Activated gamma-delta T cell treated with anti-CD3 and anti-CD28 coated beads, Interleukin-2, amount 50 U/mL, for 16 hours (primary cell): ENCODE data around the gene LDAH.

ENCODE experiments used
- DNase-seq: peaks from one replicate; pipeline ENCODE4 v3.0.0-alpha.2; 2020; ENCODE audit warnings: low read depth

The LDAH gene

GRCh38 chr2:20682167-20682920 lies 140.6 kb downstream of the LDAH start:
- no peak for DNase-seq

- DNase-seq = no peak
These were observed 142.0 kb downstream of the LDAH start for GRCh38 chr2:20680744-20681375.

- DNase-seq = no peak
These were observed 144.1 kb downstream of the LDAH start for GRCh38 chr2:20678780-20679179.

DNA sequence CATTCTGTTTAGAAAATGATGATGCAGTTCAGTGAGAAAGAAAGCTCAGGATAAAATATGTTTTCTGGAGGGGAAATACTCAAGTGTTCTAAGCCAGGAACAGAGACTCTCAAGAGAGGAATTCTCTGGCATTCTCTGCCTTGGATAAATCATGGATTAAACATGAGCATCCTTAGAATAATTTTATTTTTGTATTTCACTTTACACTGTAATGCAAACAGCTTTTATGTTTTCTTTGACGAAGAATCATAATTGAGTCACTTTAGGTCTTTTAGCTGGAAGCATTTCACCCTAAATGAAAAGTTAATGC lies 144.9 kb downstream of the LDAH start:
- no peak for DNase-seq

- DNase-seq = no peak
These were observed 145.4 kb downstream of the LDAH start for GRCh38 chr2:20677301-20678085.

GRCh38 chr2:20676353-20677215 lies 146.3 kb downstream of the LDAH start:
- DNase-seq = no peak

- no peak for DNase-seq
These were observed 147.1 kb downstream of the LDAH start for GRCh38 chr2:20675701-20676352.

- no peak for DNase-seq
These were observed 147.8 kb downstream of the LDAH start for GRCh38 chr2:20674974-20675679.

DNA sequence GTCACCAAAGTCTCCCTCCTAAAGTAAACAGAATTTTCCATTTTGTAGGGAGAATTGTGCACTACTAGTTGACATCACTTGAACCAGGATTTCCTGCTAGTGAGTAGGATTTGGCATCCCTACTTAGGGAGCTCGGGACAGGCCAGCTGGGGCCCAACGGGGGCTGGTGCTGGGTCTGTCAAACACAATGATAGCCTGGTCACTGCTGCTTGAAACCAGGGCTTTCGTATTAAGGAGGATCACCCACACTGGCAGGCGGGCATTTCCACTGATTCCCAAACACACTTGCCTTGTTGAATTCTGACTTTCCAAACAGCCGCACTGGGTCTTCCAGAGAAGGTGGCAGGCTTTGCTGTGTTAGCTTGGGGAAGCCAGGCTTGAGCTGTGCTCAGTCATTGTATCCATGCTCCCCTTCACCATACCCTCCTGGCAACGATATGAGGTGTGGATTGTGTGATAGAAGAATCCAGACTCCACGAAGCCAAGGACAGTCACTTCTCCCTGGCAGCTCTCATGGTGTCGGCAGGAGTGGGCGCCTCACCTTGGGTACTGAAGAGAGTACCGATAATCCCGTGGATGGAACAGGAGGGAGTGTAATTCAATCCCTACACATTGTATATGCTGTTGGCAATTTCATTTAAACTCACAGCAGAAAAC lies 148.5 kb downstream of the LDAH start:
- DNase-seq = no peak

- DNase-seq = no peak
These were observed 149.1 kb downstream of the LDAH start for GRCh38 chr2:20673686-20674308.

DNA sequence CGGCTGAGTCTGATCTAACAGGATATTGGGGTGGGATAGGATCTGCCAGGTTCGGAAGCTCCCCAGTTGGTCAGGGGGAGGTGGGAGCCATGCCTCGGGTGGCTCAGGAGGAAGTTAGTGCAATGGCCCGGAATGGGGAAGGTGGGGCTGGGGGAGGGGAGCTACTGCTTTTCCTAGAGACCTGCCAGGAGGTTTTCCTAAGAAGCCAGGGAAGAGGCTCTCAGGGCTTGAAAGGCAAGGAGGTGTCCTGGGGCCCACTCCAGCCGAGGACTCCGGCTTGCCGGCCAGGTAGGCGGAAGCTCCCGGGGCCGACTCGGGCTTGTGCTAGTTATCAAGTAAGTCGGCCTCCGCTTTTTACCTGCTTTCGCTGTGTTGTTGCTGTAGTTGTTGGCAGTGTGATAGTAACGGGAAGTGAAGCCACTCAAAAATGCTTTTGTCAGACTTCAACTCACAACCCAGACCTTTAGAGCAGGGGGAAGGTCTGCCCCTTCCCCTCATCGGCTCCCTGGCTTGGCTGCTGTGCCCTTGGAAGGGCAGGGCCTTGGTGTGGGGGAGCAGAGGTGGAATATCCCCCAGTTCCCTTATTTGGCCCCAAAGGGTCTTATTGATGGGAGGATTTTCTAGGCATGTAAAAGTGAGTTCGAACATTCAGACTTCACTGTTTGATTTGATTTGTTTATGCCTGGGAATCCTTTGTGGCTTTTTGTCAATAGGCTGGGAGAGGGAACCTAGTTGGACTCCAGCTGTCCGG lies 150.5 kb downstream of the LDAH start:
- no peak for DNase-seq

GRCh38 chr2:20671736-20672080 lies 151.2 kb downstream of the LDAH start:
- no peak for DNase-seq

DNA sequence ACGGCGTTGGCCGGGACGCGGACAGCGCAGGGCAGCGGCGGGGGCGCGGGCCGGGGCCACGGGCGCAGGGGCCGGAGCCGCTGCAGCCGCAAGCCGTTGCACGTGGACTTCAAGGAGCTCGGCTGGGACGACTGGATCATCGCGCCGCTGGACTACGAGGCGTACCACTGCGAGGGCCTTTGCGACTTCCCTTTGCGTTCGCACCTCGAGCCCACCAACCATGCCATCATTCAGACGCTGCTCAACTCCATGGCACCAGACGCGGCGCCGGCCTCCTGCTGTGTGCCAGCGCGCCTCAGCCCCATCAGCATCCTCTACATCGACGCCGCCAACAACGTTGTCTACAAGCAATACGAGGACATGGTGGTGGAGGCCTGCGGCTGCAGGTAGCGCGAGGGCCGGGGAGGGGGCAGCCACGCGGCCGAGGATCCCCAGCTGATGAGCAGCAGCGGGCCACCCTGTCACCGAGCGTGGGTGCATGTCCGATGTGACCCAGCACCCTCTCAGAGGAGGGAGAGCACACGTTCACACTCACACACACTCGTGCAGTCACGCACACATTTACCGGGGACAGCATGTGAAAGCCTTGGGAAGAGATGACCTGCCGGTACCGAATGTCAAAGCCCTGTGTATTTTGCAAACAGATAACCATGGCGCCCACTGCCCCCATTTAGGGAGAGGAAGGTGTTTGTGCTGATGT lies 151.7 kb downstream of the LDAH start:
- no peak for DNase-seq

DNA sequence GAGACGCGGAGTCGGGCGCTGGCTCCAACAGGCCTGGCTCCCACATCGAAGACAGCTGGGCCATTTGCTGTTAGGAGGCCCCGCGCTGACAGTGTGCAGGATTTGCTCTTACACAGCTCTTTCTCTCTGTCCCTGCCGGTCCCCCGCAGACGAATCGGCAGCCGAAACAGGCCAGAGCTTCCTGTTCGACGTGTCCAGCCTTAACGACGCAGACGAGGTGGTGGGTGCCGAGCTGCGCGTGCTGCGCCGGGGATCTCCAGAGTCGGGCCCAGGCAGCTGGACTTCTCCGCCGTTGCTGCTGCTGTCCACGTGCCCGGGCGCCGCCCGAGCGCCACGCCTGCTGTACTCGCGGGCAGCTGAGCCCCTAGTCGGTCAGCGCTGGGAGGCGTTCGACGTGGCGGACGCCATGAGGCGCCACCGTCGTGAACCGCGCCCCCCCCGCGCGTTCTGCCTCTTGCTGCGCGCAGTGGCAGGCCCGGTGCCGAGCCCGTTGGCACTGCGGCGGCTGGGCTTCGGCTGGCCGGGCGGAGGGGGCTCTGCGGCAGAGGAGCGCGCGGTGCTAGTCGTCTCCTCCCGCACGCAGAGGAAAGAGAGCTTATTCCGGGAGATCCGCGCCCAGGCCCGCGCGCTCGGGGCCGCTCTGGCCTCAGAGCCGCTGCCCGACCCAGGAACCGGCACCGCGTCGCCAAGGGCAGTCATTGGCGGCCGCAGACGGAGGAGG lies 152.4 kb downstream of the LDAH start:
- no peak for DNase-seq

DNA sequence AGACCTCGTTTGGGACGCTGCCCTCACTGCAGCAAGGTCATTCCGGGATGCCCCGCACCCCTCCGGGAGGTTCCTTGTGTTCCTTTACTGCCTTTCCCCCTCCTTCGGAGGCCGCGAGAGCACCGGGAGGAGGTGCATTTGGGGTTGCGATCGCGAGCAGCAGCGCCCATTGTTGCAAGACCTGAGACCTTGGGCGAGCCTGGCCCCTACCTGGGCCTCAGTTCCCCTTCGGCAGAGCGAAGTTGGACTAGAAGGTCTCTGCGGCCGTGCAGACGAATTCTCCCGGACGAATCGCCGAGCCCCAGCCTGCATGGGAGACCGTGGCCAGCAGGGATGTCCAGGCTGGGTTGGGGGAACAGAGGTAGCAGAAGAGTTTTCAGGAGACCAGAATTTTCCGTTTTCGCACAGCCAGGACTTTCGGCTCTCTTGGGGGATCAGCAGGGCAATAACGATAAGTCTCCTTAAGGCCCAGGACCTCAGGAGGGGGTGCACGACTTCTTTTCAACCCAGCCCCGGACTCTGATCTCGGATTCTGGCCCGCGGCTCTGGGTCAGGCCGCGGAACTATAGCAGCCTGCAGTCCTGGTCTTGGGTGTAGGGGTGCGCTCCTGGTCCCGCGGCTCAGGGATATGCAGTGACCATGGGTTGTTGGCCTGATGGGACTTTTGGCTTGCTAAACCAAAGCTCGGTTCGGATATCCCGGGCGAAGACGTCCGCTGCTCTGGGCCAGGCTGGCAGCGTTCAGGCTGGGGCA lies 153.2 kb downstream of the LDAH start:
- DNase-seq = no peak

DNA sequence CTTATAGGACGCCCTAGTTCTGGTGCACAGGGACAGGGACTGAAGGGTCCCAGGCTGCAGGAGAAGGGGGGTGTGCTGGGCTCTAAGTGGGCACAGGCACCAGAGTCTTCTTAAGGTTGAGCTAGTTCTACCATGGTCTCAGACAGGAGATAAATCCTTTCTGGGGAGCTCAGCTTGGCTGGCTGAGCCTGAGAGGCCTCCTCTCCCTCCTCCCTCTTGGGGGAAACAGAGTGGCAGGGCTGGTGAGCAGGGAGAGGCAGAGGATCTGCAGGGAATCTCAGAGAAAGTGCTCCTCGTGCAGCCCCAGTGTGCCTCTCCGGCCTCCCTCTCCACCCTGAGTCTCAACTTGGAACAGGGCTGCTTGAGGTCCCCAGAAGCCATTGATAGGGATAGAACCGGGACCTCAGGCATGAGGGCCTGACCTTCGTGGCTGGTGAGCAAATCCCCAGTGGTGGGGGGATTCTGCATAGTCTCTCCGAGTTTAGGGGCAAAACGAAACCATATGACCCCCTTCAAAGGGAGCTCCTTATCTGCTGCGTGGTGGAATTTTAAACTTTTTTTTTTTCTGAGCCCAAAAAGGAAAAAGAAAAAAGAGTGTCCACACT lies 153.9 kb downstream of the LDAH start:
- no peak for DNase-seq

DNA sequence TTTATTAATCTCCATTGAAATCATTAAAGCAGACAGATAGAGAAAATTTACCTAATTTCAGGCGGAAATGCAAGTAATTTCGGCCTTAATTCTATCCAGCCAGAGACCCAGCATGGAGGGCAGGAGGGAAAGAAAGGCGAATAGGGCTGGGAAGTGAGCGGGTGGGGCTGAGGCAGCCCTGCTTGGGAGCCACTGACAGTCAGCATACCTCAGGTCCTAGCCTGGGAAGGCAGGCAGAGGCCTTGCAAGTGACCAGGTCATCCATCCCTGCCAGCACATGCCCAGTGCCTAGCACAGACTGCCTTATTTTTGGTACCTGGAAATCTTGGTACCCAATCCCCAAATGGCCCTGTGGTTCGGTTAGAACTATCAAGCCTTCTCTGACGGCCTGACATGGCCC lies 154.4 kb downstream of the LDAH start:
- no peak for DNase-seq
